Fibroblast of villous mesenchyme (primary cell): ENCODE measurements around the gene TMEM167B. TPM values are rescaled to one million over a fixed set of nuclear protein-coding genes. Genes with fewer than 3 reads are reported as not detected.

Source experiments
- DNase-seq: peaks from one replicate; pipeline ENCODE4 v3.0.0-alpha.2; 2010; ENCODE audit warnings: low read depth
- H3K4me3 ChIP-seq: 2 replicates; pipeline ENCODE4 v1.5.1; 2011; ENCODE audit warnings: low read depth, mild to moderate bottlenecking, low read length
- CTCF ChIP-seq: IDR thresholded peaks from 2 replicates; pipeline ENCODE4 v1.5.1; 2012; ENCODE audit warnings: low read depth, mild to moderate bottlenecking, low read length; ENCODE audit not compliant: insufficient read depth
- total RNA-seq: library from RNA; depleted of rRNA; stranded (reverse); fragments of >200 nt; gene quantifications from 2 replicates; pipeline ENCODE4 v1.2.3, GENCODE V29; 2012

Gene TMEM167B
- total RNA-seq, 1 donor = 28.1 TPM

- H3K4me3 ChIP-seq = no peak overlapping the region
- DNase-seq = no peak
- no peak for TF ChIP-seq CTCF
These were observed 10.0 kb upstream of the TMEM167B start for GRCh38 chr1:109080441-109081082.

- TF ChIP-seq CTCF = no peak
- DNase-seq = no peak
- no peak overlapping the region for H3K4me3 ChIP-seq
These were observed 7.1 kb upstream of the TMEM167B start for GRCh38 chr1:109083501-109083900.

GRCh38 chr1:109083923-109084322, 6.6 kb upstream of the TMEM167B start:
- no peak overlapping the region for H3K4me3 ChIP-seq
- no peak for TF ChIP-seq CTCF
- no peak for DNase-seq

- H3K4me3 ChIP-seq = no peak overlapping the region
- no peak for TF ChIP-seq CTCF
- DNase-seq = no peak
These were observed 5.7 kb upstream of the TMEM167B start for GRCh38 chr1:109084563-109085517.

GRCh38 chr1:109089242-109090015, 1.1 kb upstream of the TMEM167B start:
- DNase-seq = peak; percentile 84
- peak overlapping the region; percentile 90 for H3K4me3 ChIP-seq
- peak; percentile 81 for TF ChIP-seq CTCF

GRCh38 chr1:109091078-109091838, 694 bp downstream of the TMEM167B start:
- DNase-seq = peak; percentile 78
- peak overlapping the region; percentile 90 for H3K4me3 ChIP-seq
- TF ChIP-seq CTCF = no peak
